NCI-H2171 treated with DMSO at 0.1 percent for 48 hours (cell line): Measurements from ENCODE around the gene HOPX.
"Not testable (repeated sequence)": the region's sequence is repeated elsewhere in the genome, so short reads cannot be mapped to it uniquely, and the experiment has no call there.

ENCODE experiments used
- DNase-seq: peaks from one replicate; lab custom pipeline; 2025; lab: John Stamatoyannopoulos, UW

Gene HOPX

DNA sequence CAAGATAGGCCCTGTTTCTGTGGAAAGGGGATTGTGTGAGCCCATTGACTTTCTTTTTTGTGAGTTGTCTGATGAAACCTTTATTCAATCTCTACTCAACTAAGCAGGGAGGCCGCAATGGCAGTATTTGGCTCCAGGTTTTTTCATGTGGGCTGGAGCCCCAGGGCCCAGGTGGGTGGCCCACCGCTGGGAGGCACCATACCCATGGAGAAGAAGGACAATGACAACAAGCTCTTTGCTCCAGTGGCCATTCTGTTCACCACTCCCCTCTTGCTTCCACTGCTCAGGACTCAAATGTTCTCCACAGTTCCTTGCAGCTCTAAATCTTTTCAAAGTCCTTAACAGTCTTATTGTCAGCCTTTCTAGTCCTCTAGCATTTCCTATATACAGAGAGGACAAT is 54.1 kb downstream of the HOPX start:
- no peak for DNase-seq

DNA sequence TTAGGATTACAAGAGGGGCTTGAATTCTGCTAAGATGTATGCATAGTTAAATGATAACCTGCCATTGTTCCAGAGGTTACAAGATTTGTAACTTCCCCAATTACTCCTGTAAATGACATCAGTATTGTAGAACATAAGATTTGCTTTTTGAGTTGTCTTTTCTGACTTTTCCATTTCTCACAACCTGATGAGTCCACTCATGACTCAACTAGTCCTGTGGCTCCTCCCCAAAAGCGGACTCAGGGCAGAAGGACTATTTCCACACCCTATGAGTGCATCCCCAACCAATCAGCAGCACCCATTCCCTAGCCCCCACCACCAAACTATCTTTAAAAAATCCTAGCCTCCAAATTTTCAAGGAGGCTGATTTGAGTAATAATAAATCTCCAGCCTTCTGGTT is 54.7 kb downstream of the HOPX start:
- DNase-seq: no peak

DNA sequence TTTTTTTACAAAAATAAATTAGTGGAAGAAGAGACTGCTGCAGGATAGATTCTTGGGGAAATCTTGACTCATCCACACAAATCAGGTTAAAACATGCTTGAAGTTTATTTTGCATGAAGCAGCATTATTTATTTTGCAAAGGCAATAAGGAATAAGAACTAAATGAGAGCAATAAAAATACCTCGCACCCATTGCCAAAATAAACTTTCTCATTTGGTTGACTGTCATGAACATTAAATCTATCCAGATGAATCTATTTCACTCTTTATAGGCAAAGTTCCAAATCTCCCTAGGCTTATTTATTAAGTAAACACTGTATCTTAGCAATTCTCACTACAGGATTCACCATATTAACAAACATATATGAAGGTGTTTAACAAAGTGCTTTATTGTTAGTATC is 58.9 kb downstream of the HOPX start:
- DNase-seq: no peak

DNA sequence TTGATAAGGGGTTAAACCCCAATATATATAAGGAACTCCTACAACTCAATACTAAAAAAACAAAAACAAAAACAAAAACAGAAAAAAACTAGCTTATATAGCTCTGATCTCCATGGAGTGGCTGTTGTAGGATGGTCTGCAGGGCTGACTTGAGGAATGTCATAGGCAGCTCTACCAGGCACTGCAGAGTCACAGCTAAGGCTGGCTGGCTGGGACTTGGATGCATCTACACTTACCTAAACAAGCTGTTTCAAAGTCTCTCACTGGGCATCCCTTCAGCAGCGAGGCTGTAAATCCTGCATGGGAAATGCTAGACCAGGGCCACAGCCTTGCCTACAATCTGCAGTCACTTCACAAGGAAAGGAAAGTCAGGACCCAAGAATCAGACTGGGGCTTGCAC is 61.3 kb downstream of the HOPX start:
- DNase-seq: no peak

DNA sequence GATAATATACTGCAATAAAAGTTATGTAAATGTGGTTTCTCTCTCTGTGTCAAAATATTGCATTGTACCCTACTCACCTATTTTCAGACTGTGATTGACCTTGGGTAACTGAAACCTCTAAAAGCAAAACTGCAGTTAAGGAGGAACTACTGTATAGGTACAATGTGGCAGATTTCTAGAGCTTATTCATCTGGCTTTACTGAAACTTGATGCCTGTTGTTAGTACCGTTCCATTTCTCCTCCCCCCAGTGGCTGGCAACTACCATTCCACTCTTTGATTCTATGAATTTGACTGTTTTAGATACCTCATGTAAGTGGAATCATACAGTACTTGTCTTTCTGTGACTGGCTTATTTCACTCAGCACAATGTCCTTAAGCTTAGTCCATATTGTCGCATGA is 61.9 kb downstream of the HOPX start:
- DNase-seq: peak; percentile 66

DNA sequence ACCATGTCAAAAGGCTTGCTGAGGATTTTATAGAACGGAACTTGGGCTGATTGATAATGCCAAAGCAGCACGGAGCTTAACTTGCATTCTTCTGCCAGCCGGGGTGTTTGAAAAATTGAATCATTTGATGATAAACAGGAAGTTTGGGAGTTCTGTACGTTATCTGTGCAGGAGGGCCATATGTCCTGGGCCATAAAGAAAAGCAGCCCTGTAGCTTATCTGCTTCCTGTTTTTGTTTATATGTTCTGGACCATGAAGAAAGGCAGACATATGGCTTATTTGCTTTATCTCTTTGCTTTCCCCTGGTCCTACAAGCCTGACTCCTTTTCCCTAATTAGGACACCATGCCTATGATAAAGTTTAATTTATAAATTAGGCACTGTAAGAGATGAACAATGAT is 62.4 kb downstream of the HOPX start:
- no peak for DNase-seq

DNA sequence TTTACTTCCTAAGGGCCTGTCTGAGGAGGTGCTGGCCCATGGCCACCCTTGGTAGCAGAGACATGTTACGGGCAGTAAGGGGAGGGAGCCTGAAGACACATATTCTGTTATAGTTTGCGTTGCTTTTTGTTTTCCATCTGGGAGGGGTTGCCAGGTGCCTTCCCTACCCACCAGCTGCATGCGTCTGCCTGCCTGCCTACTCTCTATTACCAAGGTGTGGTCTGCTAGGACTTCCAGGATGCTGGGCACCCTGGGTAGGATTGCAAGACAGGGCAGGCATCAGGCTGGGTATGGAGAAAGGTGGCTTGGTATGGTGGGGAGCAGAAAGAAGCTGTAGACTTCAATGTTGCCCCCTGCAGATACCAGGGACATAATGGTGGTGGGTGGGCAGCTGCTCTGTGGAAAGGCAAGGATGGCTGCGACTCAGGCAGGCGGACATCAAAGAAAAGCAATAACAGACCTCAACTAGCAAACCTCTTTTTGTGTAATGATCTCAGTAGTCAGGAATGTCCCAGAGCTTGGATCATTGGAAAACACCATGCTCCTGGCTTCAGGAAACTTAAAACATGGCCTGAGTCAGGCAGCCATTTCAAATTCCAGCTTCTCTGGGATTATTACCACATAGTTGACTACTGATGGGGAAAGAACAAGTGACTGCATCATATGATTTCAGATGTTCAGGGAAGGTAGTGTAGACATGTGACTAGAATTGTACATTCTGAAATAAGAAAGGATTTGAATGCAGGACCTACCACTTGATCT is 67.8 kb downstream of the HOPX start:
- no peak for DNase-seq

DNA sequence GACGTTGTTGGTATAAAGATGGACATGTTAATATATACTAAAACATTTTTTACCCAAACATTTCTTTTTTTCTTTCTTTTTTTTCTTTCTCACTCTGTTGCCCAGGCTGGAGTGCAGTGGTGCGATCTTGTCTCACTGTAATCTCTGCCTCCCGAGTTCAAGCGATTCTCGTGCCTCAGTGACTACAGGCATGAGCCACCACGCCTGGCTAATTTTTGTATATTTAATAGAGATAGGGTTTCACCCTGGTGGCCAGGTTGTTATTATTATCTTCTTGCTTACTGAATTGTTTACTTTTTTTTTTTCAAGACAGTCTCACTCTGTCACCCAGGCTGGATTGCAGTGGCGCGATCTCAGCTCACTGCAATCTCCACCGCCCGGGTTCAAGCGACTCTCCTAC is 68.8 kb downstream of the HOPX start:
- DNase-seq: peak; percentile 31

DNA sequence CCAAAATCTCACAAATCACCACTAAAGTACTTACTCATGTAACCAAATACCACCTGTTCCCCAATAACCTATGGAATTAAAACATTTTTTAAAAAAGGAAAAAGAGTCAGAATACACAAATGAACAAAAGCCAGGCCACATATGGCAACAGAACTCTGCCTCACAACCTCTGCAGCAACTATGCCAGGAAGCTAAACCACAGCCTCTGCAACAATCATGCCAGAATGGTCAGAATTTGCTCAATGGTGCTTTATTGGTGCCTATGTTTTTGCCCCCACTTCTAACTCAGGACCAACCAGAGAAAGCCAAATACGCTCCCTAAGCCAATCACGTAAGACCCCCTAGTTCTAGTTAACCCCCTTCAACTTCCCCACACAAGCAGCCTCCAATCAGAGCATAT is 69.6 kb downstream of the HOPX start:
- no peak for DNase-seq

DNA sequence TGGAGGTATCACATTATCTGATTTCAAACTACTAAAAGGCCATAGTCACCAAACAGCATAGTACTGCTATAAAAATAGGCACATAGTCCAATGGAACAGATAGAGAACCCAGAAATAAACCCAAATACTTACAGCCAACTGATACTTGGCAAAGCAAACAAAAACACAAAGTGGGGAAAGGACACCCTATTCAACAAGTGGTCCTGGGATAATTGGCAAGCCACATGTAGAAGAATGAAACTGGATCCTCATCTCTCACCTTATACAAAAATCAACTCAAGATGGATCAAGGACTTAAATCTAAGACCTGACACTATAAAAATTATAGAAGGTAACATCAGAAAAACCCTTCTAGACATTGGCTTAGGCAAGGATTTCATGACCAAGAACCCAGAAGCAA is 70.9 kb downstream of the HOPX start:
- DNase-seq: not testable (repeated sequence)

DNA sequence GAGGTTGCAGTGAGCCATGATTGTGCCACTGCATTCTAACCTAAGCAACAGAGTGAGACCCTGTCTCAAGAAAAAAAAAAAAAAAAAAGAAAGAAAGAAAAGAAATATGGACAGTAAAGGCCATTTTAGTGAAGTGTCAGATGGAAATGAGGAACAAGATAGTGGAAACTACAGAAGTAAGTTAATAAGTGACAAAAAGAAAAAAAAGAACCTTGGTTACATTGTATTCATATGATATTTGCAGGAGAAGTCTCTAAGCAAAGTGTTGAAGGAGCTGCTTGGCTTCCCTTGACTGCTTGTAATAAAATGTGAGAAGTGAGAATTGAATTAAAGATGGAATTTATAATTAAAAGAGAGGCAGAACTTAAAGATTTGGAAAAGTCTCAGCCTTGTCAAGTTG is 73.2 kb downstream of the HOPX start:
- DNase-seq: no peak

DNA sequence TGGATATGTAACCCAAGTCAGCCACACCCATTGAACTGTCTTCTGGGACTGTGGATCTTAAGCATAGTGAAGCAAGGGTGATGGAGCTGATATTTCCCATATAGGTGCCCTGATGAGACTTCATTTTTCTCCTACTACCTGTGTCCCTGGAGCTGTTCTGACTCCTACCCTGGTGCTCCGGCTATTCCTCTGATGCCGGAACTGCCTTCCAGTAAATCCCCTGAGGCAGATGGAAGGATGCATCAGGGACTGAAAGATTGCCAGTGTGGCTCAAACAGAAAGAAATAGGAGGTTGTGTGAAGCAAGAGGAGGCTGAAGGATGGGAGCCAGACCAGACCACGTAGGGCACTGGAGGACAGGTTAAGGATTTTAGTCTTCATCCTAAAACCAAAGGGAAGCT is 74.7 kb downstream of the HOPX start:
- DNase-seq: no peak

DNA sequence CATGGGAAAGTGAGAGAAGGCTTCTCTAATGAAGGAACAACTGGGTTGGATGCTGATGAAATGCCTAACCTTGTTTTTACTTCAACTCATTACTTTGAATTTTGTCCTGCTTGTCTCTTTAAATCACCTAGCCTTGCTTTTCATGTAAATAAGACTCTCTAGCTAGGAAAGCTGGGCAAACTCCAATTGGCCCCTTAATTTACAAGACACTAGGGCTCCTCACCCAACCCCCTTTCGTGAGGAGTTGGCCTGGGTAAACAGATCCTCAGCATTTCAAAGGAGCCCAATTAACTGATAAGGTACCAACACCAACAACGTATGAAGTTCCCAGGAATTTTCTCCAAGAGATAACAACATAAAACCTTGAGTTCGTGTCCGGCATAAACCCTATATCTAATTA is 75.6 kb downstream of the HOPX start:
- DNase-seq: not testable (repeated sequence)

DNA sequence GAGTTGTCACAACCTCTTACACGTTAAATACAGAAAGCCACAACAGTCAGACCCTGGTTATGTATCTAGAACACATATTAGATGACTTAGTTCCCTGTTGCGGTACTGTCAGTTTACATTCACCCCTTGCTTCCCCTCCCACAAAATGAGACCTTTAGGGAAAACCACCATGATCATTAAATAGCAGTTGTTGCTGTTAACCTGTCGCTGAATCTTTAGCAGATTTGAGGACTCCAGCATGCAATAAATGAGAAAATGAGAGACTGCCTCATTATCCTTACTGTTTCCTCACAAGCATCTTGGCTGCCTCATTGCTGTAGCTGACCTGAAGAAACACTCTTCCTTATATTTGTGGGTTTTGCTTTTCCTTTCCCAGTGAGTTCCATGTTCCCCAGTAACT is 77.8 kb downstream of the HOPX start:
- no peak for DNase-seq
